Ascending aorta (tissue), 2 donors: ENCODE data around the gene TJP2. TPM values are rescaled to one million over a fixed set of nuclear protein-coding genes. Genes with fewer than 3 reads are reported as not detected.

Experiments used
- DNase-seq, 2 donors: peaks; one replicate each; pipeline ENCODE4 v3.0.0-alpha.2; 2019; ENCODE audit warnings: low spot score in 2 of 2
- H3K27ac ChIP-seq, 2 donors: fragments of 200-600 bp; sonication (generic); one replicate each; pipeline ENCODE4 v1.5.1; 2016 to 2017; ENCODE audit warnings: mild to moderate bottlenecking in 1 of 2
- H3K27me3 ChIP-seq: fragments of 200-600 bp; sonication (generic); one replicate; pipeline ENCODE4 v1.5.1; 2017
- H3K36me3 ChIP-seq, 2 donors: fragments of 200-600 bp; sonication (generic); one replicate each; pipeline ENCODE4 v1.5.1; 2016
- H3K4me1 ChIP-seq, 2 donors: fragments of 200-600 bp; sonication (generic); one replicate each; pipeline ENCODE4 v1.5.1; 2016 to 2017; ENCODE audit warnings: mild to moderate bottlenecking in 1 of 2
- H3K4me3 ChIP-seq, 2 donors: fragments of 200-600 bp; sonication (generic); one replicate each; pipeline ENCODE4 v1.5.1; 2016 to 2017; ENCODE audit warnings: mild to moderate bottlenecking in 1 of 2
- H3K9me3 ChIP-seq, 2 donors: fragments of 200-600 bp; sonication (generic); one replicate each; pipeline ENCODE4 v1.5.1; 2016
- CTCF ChIP-seq, 3 experiments: fragments of 200-600 bp in 2 of 3; fragments of 450-650 bp in 1 of 3; sonication (generic) in 2 of 3; IDR thresholded peaks; one replicate each; pipeline ENCODE4 v1.5.1; 2016 to 2019; ENCODE audit warnings: antibody characterized with exemption in 3 of 3, mild to moderate bottlenecking in 1 of 3, moderate library complexity in 1 of 3
- intact Hi-C: fragments of 100-400 bp; cut with DNase I; formaldehyde crosslinking; loops from one replicate; pipeline ENCODE4 v1.15.1; 2023
- total RNA-seq: library from RNA; depleted of rRNA; stranded (reverse); fragments of >200 nt; gene quantifications from one replicate; pipeline ENCODE4 v1.1.0, GENCODE V29; 2016

Gene TJP2
- total RNA-seq, 1 donor from 2014 or later: 154 TPM

GRCh38 chr9:69136185-69136584, 37.9 kb upstream of the TJP2 start:
- H3K27me3 ChIP-seq: no peaks in the 10 kb centered on the region
- no peak overlapping the region for H3K27ac ChIP-seq
- no peak for DNase-seq
- no peaks in the 10 kb centered on the region for H3K9me3 ChIP-seq
- peaks cover 0 to 5% of the 10 kb centered on the region in 2 donors for H3K36me3 ChIP-seq
- intact Hi-C loops: no loop called here
- H3K4me1 ChIP-seq: peaks cover 10 to 24% of the 10 kb centered on the region in 2 donors
- no peak for TF ChIP-seq CTCF (IDR thresholded peaks at IDR 0.05)
- no peak overlapping the region for H3K4me3 ChIP-seq

- peaks cover 0 to 5% of the 10 kb centered on the region in 2 donors for H3K36me3 ChIP-seq
- H3K27me3 ChIP-seq: no peaks in the 10 kb centered on the region
- no peak overlapping the region for H3K4me3 ChIP-seq
- peak in 1 of 2 donors; percentile 56 for DNase-seq
- peaks cover 5 to 21% of the 10 kb centered on the region in 2 donors for H3K4me1 ChIP-seq
- H3K9me3 ChIP-seq: no peaks in the 10 kb centered on the region
- no peak for TF ChIP-seq CTCF (IDR thresholded peaks at IDR 0.05)
- H3K27ac ChIP-seq: peak overlapping the region in 1 of 2 donors; percentile 33
- intact Hi-C loops: no loop called here
Observed at GRCh38 chr9:69136779-69137178, 37.3 kb upstream of the TJP2 start.

GRCh38 chr9:69137311-69137710, 36.8 kb upstream of the TJP2 start:
- peaks cover 0 to 5% of the 10 kb centered on the region in 2 donors for H3K36me3 ChIP-seq
- no peak for DNase-seq
- H3K27me3 ChIP-seq: no peaks in the 10 kb centered on the region
- intact Hi-C loops: no loop called here
- no peak for TF ChIP-seq CTCF (IDR thresholded peaks at IDR 0.05)
- H3K27ac ChIP-seq: no peak overlapping the region
- H3K9me3 ChIP-seq: no peaks in the 10 kb centered on the region
- no peak overlapping the region for H3K4me3 ChIP-seq
- H3K4me1 ChIP-seq: peaks cover 0 to 17% of the 10 kb centered on the region in 2 donors

- H3K4me3 ChIP-seq: no peak overlapping the region
- no peaks in the 10 kb centered on the region for H3K9me3 ChIP-seq
- intact Hi-C loops: no loop called here
- H3K36me3 ChIP-seq: no peaks in the 10 kb centered on the region
- no peaks in the 10 kb centered on the region for H3K27me3 ChIP-seq
- no peaks in the 10 kb centered on the region for H3K4me1 ChIP-seq
- no peak overlapping the region for H3K27ac ChIP-seq
- DNase-seq: no peak
- no peak for TF ChIP-seq CTCF (IDR thresholded peaks at IDR 0.05)
Observed at GRCh38 chr9:69139596-69139995, 34.5 kb upstream of the TJP2 start.

GRCh38 chr9:69140123-69140735, 33.8 kb upstream of the TJP2 start:
- TF ChIP-seq CTCF (IDR thresholded peaks at IDR 0.05): no peak
- no peaks in the 10 kb centered on the region for H3K27me3 ChIP-seq
- no peaks in the 10 kb centered on the region for H3K9me3 ChIP-seq
- H3K36me3 ChIP-seq: no peaks in the 10 kb centered on the region
- no peaks in the 10 kb centered on the region for H3K4me1 ChIP-seq
- H3K4me3 ChIP-seq: no peak overlapping the region
- H3K27ac ChIP-seq: no peak overlapping the region
- DNase-seq: no peak
- intact Hi-C loops: no loop called here

GRCh38 chr9:69141851-69142250, 32.2 kb upstream of the TJP2 start:
- peak in 1 of 2 donors; percentile 24 for DNase-seq
- TF ChIP-seq CTCF (IDR thresholded peaks at IDR 0.05): no peak
- H3K36me3 ChIP-seq: no peaks in the 10 kb centered on the region
- no peaks in the 10 kb centered on the region for H3K9me3 ChIP-seq
- no peak overlapping the region for H3K4me3 ChIP-seq
- H3K4me1 ChIP-seq: no peaks in the 10 kb centered on the region
- intact Hi-C loops: no loop called here
- H3K27ac ChIP-seq: peak overlapping the region in 1 of 2 donors; percentile 34
- no peaks in the 10 kb centered on the region for H3K27me3 ChIP-seq
